GM12892 (cell line): ENCODE data around the gene ATG16L1.

Experiments used
- POLR2A ChIP-seq: IDR thresholded peaks from 2 replicates; pipeline ENCODE4 v1.6.1; 2011; ENCODE audit warnings: low read depth, low read length, control low read depth
- POLR2AphosphoS5 ChIP-seq: IDR thresholded peaks from 2 replicates; pipeline ENCODE4 v1.6.1; 2011; ENCODE audit warnings: low read depth, low read length, control low read depth

GRCh38 chr2:233317196-233317943, 65.9 kb downstream of the ATG16L1 start:
- TF ChIP-seq POLR2AphosphoS5 (no peak), POLR2A (no peak)
